GM21528 (cell line): ENCODE measurements around the gene CCR7.

Experiments used
- ATAC-seq: cut with Tn5 transposase; IDR thresholded peaks from one replicate; pipeline ENCODE4 v1.9.1; 2021; ENCODE audit warnings: mild to moderate bottlenecking, moderate library complexity; ENCODE audit not compliant: unreplicated experiment, low FRiP score

The CCR7 gene

GRCh38 chr17:40522250-40522960 lies 42.9 kb downstream of the CCR7 start:
- no peak for ATAC-seq

- no peak for ATAC-seq
Observed at GRCh38 chr17:40520991-40521453, 44.2 kb downstream of the CCR7 start.

GRCh38 chr17:40519089-40519775 lies 46.0 kb downstream of the CCR7 start:
- ATAC-seq: no peak

GRCh38 chr17:40518401-40519088 lies 46.7 kb downstream of the CCR7 start:
- ATAC-seq: no peak

GRCh38 chr17:40517981-40518380 lies 47.3 kb downstream of the CCR7 start:
- ATAC-seq: no peak

- no peak for ATAC-seq
Observed at GRCh38 chr17:40517286-40517662, 48.0 kb downstream of the CCR7 start.

GRCh38 chr17:40516581-40517285 lies 48.5 kb downstream of the CCR7 start:
- ATAC-seq: no peak

GRCh38 chr17:40515491-40516041 lies 49.7 kb downstream of the CCR7 start:
- no peak for ATAC-seq

GRCh38 chr17:40515011-40515410 lies 50.3 kb downstream of the CCR7 start:
- ATAC-seq: no peak

- no peak for ATAC-seq
Observed at GRCh38 chr17:40514013-40514875, 51.0 kb downstream of the CCR7 start.

GRCh38 chr17:40511667-40512220 lies 53.5 kb downstream of the CCR7 start:
- no peak for ATAC-seq

GRCh38 chr17:40511136-40511535 lies 54.1 kb downstream of the CCR7 start:
- ATAC-seq: no peak

- no peak for ATAC-seq
Observed at GRCh38 chr17:40510328-40510648, 55.0 kb downstream of the CCR7 start.

- ATAC-seq: no peak
Observed at GRCh38 chr17:40509626-40510327, 55.5 kb downstream of the CCR7 start.

- ATAC-seq: no peak
Observed at GRCh38 chr17:40506786-40507185, 58.5 kb downstream of the CCR7 start.
